ENCODE data around the gene RHBDL1.

RHBDL1 gene

DNA sequence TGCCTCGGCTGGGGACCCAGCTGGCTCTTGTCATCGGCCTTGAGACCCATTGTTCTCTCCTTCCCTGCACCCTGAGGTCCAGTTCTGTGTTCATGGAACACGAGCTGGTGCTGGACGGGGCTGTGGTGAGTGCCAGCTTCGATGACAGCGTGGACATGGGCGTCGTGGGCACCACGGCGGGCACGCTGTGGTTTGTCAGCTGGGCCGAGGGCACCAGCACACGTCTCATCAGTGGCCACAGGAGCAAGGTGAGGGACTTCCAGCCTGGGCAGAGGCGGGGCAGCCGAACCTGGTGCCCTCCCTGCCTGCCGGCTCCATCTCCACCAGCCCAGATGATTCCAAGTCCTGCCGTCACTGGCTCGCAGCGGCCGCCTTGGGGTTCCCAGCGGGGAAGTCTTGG is 12.9 kb upstream of the RHBDL1 start:
- TF ChIP-seq, protein P1, sequence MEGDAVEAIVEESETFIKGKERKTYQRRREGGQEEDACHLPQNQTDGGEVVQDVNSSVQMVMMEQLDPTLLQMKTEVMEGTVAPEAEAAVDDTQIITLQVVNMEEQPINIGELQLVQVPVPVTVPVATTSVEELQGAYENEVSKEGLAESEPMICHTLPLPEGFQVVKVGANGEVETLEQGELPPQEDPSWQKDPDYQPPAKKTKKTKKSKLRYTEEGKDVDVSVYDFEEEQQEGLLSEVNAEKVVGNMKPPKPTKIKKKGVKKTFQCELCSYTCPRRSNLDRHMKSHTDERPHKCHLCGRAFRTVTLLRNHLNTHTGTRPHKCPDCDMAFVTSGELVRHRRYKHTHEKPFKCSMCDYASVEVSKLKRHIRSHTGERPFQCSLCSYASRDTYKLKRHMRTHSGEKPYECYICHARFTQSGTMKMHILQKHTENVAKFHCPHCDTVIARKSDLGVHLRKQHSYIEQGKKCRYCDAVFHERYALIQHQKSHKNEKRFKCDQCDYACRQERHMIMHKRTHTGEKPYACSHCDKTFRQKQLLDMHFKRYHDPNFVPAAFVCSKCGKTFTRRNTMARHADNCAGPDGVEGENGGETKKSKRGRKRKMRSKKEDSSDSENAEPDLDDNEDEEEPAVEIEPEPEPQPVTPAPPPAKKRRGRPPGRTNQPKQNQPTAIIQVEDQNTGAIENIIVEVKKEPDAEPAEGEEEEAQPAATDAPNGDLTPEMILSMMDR (conservative IDR thresholded peaks at IDR 0.05; ENCODE audit: low read depth, low read length) = no peak
- no peak for DNase-seq (ENCODE audit: low read depth)
- H3K4me3 ChIP-seq (ENCODE audit: low read depth, low read length) = no peak overlapping the region

DNA sequence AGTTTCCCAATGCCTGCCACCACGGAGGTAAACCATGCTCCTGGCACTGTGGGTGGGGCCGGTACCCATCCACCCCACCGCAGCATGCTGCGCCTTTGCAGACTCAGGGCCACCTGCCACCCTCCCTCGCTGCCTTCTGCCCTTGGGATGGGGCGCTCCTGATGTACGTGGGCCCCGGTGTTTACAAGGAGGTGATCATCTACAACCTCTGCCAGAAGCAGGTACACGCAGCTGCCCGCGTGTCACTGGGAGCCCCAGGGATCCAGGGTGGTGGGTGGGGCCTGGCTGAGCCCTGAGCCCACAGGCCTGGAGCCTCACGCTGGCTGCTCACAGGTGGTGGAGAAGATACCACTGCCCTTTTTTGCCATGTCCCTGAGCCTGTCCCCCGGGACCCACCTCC is 8.9 kb upstream of the RHBDL1 start:
- TF ChIP-seq, protein P1 (conservative IDR thresholded peaks at IDR 0.05; ENCODE audit: low read depth, low read length) = no peak
- no peak overlapping the region for H3K4me3 ChIP-seq (ENCODE audit: low read depth, low read length)
- no peak for DNase-seq (ENCODE audit: low read depth)

DNA sequence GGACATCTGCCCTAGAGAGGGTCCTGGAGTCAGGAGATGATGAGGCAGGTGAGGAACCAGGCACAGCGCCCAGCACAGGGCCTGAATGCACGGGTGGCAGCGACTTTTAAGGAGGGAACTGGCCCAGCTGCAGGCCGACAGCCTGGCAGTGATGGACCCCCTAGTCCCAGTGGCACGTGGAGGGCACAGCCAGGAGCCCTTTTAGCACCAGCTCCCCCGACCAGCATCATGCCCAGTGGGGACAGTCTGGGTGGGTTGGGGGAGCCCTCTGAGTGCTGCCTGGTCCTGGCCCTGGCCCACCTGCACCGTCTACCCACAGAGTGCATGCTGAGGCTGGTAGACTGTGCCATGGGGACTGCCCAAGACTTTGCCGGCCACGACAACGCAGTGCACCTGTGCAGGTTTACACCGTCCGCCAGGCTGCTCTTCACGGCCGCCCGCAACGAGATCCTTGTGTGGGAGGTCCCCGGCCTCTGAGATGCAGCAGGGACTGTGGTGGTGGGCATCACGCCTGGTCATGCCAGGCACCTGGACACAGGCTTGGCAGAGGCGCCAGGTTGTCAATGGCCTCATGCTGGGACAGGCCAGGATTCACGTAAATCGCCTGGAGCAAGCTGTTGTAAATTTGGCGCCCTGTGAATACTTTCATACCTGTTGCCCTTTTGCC is 8.2 kb upstream of the RHBDL1 start:
- H3K4me3 ChIP-seq (ENCODE audit: low read depth, low read length) = no peak overlapping the region
- TF ChIP-seq, protein P1 (conservative IDR thresholded peaks at IDR 0.05; ENCODE audit: low read depth, low read length) = no peak
- no peak for DNase-seq (ENCODE audit: low read depth)

DNA sequence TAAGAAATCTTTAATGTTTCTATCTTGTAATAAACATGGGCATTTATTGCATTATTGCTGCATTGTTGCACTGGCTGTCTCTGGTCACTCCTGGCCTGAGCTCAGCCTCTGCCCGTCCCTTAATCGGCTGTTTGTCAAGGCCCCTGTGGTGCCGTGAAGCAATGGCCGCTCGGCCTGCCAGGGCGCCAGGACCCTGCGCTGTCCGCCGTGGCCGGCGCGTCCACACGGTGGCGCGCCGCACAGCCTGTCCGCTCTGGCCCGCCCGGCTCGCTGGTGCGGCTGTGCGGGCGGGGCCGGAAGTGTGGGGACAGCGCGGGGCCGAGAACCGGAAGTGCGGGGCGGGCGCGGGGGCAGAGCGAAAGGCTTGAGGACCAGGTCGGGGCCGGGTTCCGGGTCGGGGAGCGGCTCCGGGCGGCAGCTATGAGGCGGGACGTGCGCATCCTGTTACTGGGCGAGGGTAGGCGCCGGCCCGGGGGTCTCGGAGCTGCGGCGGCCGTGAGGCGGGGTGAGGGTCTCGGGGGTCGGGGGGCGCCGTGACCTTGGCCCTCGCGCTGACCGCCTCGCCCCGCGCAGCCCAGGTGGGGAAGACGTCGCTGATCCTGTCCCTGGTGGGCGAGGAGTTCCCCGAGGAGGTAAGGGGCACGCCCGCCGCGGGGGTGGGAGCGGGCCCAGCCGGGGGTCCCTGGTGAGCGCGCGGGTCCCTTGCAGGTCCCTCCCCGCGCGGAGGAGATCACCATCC is 7.5 kb upstream of the RHBDL1 start, which contains the start of gene RHOT2:
RHOT2 (plus strand) TSS at position 353 of the 739 bp plus-strand sequence; CDS start at position 421, 68 bp downstream.
- TF ChIP-seq, protein P1 (conservative IDR thresholded peaks at IDR 0.05; ENCODE audit: low read depth, low read length) = peak; percentile 51

DNA sequence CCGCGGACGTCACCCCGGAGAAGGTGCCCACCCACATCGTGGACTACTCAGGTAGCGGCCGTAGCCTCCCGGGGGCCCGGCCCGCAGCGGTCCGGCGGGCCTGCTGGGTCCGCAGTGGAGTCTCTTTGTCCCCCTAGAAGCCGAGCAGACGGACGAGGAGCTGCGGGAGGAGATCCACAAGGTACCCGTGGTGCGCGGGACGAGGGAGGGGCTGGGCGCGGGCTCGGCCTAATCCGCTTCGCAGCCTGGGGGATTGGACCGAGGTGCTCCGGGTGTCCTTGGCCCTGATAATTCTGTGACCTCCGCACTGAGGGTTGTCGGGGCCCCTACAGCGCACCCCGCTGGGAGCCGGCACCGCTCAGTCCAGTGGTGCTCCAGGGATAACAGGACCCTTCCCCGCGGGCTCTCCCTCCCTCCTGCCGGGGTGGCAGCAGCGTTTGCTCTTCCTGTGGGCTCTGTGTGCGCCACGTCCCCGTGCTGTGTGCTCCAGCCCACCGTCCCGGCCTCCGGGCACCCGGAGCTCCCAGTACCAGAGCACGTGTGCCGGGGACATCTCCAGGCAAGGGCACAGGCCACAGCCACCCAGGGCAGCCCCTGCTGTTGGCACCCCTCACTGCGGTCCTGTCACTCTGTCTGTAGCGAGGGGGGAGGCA is 6.8 kb upstream of the RHBDL1 start:
- TF ChIP-seq, protein P1 (conservative IDR thresholded peaks at IDR 0.05; ENCODE audit: low read depth, low read length) = no peak
- peak; percentile 34 for DNase-seq (ENCODE audit: low read depth)
- H3K4me3 ChIP-seq (ENCODE audit: low read depth, low read length) = peak overlapping the region; percentile 93

More for the DNA sequence above, 7.5 kb upstream of the RHBDL1 start, which contains the start of gene RHOT2:
- peak; percentile 92 for DNase-seq (ENCODE audit: low read depth)
- H3K4me3 ChIP-seq (ENCODE audit: low read depth, low read length) = peak within 1 kb of the TSS; percentile 93

DNA sequence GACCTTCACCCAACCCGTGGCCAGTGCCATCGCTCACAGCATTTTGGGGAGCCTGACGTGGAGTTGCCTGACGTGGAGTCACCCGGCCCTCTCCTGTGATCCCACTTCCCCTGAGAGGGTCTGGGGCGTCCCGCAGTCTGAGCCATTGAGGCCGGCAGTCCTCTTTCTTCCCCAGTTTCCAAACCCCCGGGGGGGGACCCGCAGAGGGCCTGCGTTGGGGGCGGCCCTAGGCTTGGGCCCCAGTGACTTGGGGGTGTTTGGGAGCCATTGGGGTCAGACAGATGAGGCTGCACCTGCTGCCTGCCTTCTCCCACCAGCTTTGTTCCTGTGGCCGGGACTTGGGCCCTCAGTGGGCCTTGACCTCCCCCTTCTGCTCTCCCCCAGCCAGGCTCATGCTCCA is 5.8 kb upstream of the RHBDL1 start:
- peak overlapping the region; percentile 93 for H3K4me3 ChIP-seq (ENCODE audit: low read depth, low read length)
- no peak for DNase-seq (ENCODE audit: low read depth)
- TF ChIP-seq, protein P1 (conservative IDR thresholded peaks at IDR 0.05; ENCODE audit: low read depth, low read length) = no peak
